Testis (tissue), 3 donors: ENCODE data around the gene ZCCHC7. TPM values are rescaled to one million over a fixed set of nuclear protein-coding genes. Genes with fewer than 3 reads are reported as not detected.

Experiments used
- DNase-seq: peaks from one replicate; pipeline ENCODE4 v3.0.0-alpha.2; 2019
- H3K27ac ChIP-seq, 2 donors: fragments of 200-600 bp; sonication (generic); one replicate each; pipeline ENCODE4 v1.5.1; 2019
- H3K27me3 ChIP-seq: fragments of 200-600 bp; sonication (generic); one replicate; pipeline ENCODE4 v1.5.1; 2019
- H3K36me3 ChIP-seq: fragments of 200-600 bp; sonication (generic); one replicate; pipeline ENCODE4 v1.5.1; 2017; ENCODE audit warnings: low read depth; ENCODE audit errors: missing control alignments
- H3K4me1 ChIP-seq: fragments of 200-600 bp; sonication (generic); one replicate; pipeline ENCODE4 v1.5.1; 2019
- H3K4me3 ChIP-seq, 2 donors: fragments of 200-600 bp; sonication (generic); one replicate each; pipeline ENCODE4 v1.5.1; 2017 to 2019
- H3K9me3 ChIP-seq: fragments of 200-600 bp; sonication (generic); one replicate; pipeline ENCODE4 v1.5.1; 2017
- POLR2A ChIP-seq: fragments of 450-650 bp; IDR thresholded peaks from one replicate; pipeline ENCODE4 v1.6.1; 2017; ENCODE audit warnings: antibody characterized with exemption, mild to moderate bottlenecking, moderate library complexity
- WGBS, 2 donors: methylation state at CpG; one replicate each; pipeline ENCODE4 v1.1.5; 2018; 5-methylcytosine and 5-hydroxymethylcytosine counted together
- intact Hi-C: fragments of 100-400 bp; cut with DNase I; formaldehyde crosslinking; loops from one replicate; pipeline ENCODE4 v1.15.1; 2023; ENCODE audit warnings: low total_unique reads
- polyA plus RNA-seq: library from polyadenylated mRNA; stranded (reverse); fragments of 350-450 nt; fragmentation: Illumina TruSeq; extraction: RNeasy Lipid Tissue Mini Kit (QIAGEN cat#74804); gene quantifications from one replicate; pipeline ENCODE4 v1.2.3, GENCODE V29; 2014; ENCODE audit warnings: low read depth, low replicate concordance; ENCODE audit not compliant: insufficient read depth
- total RNA-seq, 2 donors: library from RNA; depleted of rRNA; stranded (reverse); fragments of >200 nt; gene quantifications; one replicate each; pipeline ENCODE4 v1.2.3, GENCODE V29; 2016
- TF ChIP-seq, protein P1 (sequence below), 3 experiments: fragments of 450-650 bp in 2 of 3; fragments of 200-600 bp in 1 of 3; sonication (generic) in 1 of 3; IDR thresholded peaks; one replicate each; pipeline ENCODE4 v1.5.1; 2016 to 2019; ENCODE audit warnings: antibody characterized with exemption in 3 of 3, mild to moderate bottlenecking in 2 of 3, moderate library complexity in 1 of 3

The ZCCHC7 gene
- total and polyA plus RNA-seq, 3 donors from 2014 or later = 14.4 to 20.6 (median 18.5) TPM

DNA sequence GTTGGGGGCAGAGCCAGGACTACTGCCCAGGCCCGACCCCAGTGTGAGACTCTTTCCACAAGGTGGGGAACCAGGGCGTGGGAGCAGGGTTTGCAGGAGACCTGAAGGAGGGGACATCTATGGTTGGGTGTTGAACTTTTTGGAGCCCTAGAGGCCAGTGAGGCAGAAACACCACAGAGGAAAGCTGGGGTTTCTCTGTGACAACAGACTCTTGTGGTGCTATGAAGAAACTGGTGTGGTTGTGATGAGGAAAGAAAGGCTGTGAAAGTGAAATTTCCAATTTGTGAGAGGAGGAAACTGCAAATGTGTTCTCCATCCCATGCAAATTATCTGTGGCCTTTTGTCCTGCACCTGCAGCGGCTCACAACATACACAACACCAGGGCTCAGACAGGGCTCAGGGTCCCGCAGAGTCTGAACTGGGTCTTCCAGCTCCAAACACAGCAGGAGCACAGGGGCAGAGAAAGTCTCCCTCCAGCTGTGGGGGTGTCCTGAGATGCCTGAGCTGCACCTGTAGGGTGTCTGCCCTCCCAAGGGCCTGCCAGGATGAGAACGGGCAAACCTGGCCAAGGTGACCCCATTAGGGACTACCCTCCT is 250.7 kb downstream of the ZCCHC7 start:
- Histone ChIP-seq H3K27ac (no peak overlapping the region), H3K9me3 (no peaks in the 10 kb centered on the region), H3K27me3 (no peaks in the 10 kb centered on the region), H3K4me1 (no peaks in the 10 kb centered on the region), H3K36me3 (no peaks in the 10 kb centered on the region), H3K4me3 (no peak overlapping the region)
- intact Hi-C loops = no loop called here
- 84 to 86% methylated on average over 5 of the region's 5 CpGs for WGBS, 2 donors
- DNase-seq = no peak
- TF ChIP-seq, protein P1, sequence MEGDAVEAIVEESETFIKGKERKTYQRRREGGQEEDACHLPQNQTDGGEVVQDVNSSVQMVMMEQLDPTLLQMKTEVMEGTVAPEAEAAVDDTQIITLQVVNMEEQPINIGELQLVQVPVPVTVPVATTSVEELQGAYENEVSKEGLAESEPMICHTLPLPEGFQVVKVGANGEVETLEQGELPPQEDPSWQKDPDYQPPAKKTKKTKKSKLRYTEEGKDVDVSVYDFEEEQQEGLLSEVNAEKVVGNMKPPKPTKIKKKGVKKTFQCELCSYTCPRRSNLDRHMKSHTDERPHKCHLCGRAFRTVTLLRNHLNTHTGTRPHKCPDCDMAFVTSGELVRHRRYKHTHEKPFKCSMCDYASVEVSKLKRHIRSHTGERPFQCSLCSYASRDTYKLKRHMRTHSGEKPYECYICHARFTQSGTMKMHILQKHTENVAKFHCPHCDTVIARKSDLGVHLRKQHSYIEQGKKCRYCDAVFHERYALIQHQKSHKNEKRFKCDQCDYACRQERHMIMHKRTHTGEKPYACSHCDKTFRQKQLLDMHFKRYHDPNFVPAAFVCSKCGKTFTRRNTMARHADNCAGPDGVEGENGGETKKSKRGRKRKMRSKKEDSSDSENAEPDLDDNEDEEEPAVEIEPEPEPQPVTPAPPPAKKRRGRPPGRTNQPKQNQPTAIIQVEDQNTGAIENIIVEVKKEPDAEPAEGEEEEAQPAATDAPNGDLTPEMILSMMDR (IDR thresholded peaks at IDR 0.05) = no peak
- no peak for TF ChIP-seq POLR2A

DNA sequence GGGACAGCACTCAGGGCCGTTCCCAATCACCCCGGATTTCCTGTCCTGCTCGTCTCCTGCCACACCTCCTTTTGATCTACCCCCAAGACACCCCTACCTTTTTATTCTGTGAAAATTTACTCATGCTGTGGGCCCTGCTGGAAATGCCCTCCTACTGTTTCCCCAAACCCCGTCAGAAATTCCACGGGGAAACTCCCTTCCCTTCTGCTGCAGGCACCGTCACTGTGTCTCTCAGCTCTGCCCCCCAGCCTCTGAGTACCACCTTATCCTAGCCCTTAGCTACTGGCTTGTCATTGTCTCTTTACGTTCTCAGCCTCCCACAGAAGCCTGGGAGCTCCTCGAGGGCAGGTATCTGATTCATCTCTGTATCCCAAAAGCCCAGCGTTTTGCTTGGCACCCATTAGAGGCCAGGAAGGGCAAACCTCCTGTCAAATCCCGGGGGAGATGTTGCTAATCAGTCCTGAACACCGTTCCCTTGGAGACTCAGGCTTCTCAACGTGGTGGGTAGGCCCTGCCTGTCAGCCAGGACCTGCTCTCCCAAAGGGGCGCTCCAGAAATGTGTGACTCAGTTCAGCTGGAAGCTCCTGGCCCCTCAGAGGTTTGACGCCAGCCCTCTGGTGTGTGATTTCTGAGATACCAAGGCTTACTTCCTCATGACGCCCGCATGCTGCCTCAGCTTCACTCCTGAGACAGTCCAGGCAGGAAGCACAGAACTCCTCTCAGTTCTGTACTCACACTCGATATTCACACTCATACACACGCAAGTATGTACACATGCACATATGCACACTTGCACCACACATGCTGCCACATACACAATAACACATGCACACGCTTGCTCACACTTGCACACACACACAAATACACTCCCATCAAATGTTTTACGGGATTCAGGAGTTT is 251.4 kb downstream of the ZCCHC7 start:
- DNase-seq = no peak
- no peak overlapping the region for H3K4me3 ChIP-seq
- H3K36me3 ChIP-seq = no peaks in the 10 kb centered on the region
- TF ChIP-seq, protein P1 (IDR thresholded peaks at IDR 0.05) = no peak
- no peak for TF ChIP-seq POLR2A
- 63 to 65% methylated on average over 18 to 20 of the region's 20 CpGs for WGBS, 2 donors
- H3K4me1 ChIP-seq = no peaks in the 10 kb centered on the region
- H3K27me3 ChIP-seq = no peaks in the 10 kb centered on the region
- no peaks in the 10 kb centered on the region for H3K9me3 ChIP-seq
- intact Hi-C loops = no loop called here
- no peak overlapping the region for H3K27ac ChIP-seq

DNA sequence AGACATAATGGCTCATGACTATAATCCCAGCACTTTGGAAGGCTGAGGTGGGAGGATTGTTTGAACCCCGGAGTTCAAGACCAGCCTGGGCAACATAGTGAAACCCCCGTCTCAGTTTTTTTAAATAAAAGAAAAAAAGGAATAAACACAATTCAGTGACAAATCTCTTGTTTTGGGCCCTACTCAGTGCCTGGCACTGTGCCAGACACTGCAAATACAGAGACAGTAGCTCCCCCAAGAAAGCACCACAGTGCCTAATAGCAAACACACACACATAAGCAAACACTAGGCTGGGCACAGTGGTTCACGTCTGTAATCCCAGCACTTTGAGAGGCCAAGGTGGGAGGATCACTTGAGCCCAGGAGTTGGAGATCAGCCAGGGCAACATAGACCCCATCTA is 252.5 kb downstream of the ZCCHC7 start:
- Histone ChIP-seq H3K27me3 (no peaks in the 10 kb centered on the region), H3K9me3 (no peaks in the 10 kb centered on the region), H3K27ac (no peak overlapping the region), H3K4me1 (no peaks in the 10 kb centered on the region), H3K36me3 (no peaks in the 10 kb centered on the region), H3K4me3 (no peak overlapping the region)
- WGBS, 2 donors = 85 to 93% methylated on average over 3 of the region's 3 CpGs
- TF ChIP-seq, protein P1 (IDR thresholded peaks at IDR 0.05) = no peak
- no peak for TF ChIP-seq POLR2A
- DNase-seq = no peak
- intact Hi-C loops = no loop called here

DNA sequence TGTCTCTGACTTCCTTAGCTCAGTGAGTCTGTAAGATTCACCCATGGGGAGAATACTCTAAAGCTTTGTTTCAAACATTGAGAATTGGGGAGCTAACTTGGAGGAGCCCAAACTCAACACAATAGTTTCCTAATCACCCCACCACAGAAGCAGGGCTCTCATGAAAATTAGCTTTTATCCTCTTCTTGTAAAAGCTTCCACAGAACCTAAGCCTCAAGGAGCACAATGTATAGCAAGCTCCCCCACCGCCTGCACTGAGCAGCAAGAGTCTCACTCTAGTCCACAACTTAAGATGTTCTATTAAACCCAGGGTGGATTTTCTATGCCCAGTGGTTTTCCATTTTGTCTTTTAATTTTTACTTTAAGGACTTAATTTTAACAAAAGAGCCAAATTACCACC is 253.2 kb downstream of the ZCCHC7 start:
- Histone ChIP-seq H3K9me3 (no peaks in the 10 kb centered on the region), H3K27me3 (no peaks in the 10 kb centered on the region), H3K4me3 (no peak overlapping the region), H3K27ac (no peak overlapping the region), H3K4me1 (no peaks in the 10 kb centered on the region), H3K36me3 (no peaks in the 10 kb centered on the region)
- DNase-seq = no peak
- TF ChIP-seq, protein P1 (IDR thresholded peaks at IDR 0.05) = no peak
- no peak for TF ChIP-seq POLR2A
- 95 to 96% methylated on average over 1 of the region's 1 CpG for WGBS, 2 donors
- intact Hi-C loops = no loop called here
